ENCODE measurements around the gene PLAGL1.

PLAGL1 gene

GRCh38 chr6:143939364-143939763 is 68.7 kb downstream of the PLAGL1 start:
- Histone ChIP-seq H3K27ac (no peak overlapping the region), H3K36me3 (peaks cover 7% of the 10 kb centered on the region), H3K9me3 (no peaks in the 10 kb centered on the region), H3K27me3 (no peaks in the 10 kb centered on the region), H3K4me1 (ENCODE audit: control insufficient read depth in 1 of 2, insufficient read depth in 1 of 2, low read depth in 1 of 2, low read length in 1 of 2) (peaks cover 0 to 4% of the 10 kb centered on the region in 2 experiments), H3K4me3 (ENCODE audit: low read depth in 1 of 2, low read length in 1 of 2) (no peak overlapping the region)
- no peak for TF ChIP-seq CTCF (IDR thresholded peaks at IDR 0.05)

GRCh38 chr6:143937668-143937970 is 70.4 kb downstream of the PLAGL1 start:
- TF ChIP-seq CTCF (IDR thresholded peaks at IDR 0.05), result no peak
- Histone ChIP-seq H3K36me3 (peaks cover 7% of the 10 kb centered on the region), H3K27ac (no peak overlapping the region), H3K27me3 (no peaks in the 10 kb centered on the region), H3K9me3 (no peaks in the 10 kb centered on the region), H3K4me3 (ENCODE audit: low read depth in 1 of 2, low read length in 1 of 2) (no peak overlapping the region), H3K4me1 (ENCODE audit: control insufficient read depth in 1 of 2, insufficient read depth in 1 of 2, low read depth in 1 of 2, low read length in 1 of 2) (peaks cover 0 to 4% of the 10 kb centered on the region in 2 experiments)

DNA sequence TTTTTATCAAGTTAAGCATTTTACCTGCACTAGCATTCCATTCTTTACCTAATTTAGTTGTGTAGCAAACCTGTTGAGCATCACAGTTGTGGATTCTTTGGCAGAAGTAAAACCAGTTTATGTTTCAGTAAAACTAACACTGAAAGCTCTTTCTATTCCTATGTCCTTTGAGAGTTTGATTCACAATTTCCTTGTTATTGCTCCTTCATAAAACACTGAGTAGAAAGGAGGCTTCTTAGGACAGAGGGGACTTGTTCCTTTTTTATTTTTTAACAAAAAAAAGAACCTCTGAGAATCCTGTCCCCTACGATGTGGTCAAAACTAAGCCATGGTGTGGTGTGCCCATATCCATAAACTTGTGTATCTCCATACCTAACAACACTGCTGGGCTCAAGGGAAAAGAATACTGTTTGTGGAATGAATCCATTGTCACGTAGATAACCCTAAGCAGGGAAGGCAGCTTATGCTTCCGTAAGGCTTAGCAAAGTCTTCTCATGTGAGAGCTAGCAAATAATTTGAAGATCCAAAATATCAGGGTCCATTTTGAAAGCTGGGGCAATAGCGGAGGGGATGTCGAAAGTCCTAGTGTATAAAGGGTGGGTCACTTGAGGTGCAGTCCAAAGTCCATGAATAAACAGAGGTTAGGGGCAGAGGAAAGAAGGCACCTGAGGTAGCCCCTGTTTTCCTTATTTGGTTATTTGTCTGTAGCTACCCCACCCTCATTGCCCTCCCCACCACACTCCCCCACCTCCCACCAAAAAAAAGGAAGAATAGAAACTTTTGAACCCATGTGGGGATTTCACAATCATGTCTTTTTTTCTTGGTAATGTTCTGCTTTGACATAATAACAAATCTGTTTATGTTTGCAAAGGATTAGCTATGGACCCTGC is 71.0 kb downstream of the PLAGL1 start:
- no peaks in the 10 kb centered on the region for H3K27me3 ChIP-seq
- no peak overlapping the region for H3K4me3 ChIP-seq (ENCODE audit: low read depth in 1 of 2, low read length in 1 of 2)
- no peaks in the 10 kb centered on the region for H3K9me3 ChIP-seq
- TF ChIP-seq CTCF (IDR thresholded peaks at IDR 0.05), result no peak
- peaks cover 7% of the 10 kb centered on the region for H3K36me3 ChIP-seq
- H3K4me1 ChIP-seq (ENCODE audit: control insufficient read depth in 1 of 2, insufficient read depth in 1 of 2, low read depth in 1 of 2, low read length in 1 of 2), result peaks cover 0 to 4% of the 10 kb centered on the region in 2 experiments
- no peak overlapping the region for H3K27ac ChIP-seq

DNA sequence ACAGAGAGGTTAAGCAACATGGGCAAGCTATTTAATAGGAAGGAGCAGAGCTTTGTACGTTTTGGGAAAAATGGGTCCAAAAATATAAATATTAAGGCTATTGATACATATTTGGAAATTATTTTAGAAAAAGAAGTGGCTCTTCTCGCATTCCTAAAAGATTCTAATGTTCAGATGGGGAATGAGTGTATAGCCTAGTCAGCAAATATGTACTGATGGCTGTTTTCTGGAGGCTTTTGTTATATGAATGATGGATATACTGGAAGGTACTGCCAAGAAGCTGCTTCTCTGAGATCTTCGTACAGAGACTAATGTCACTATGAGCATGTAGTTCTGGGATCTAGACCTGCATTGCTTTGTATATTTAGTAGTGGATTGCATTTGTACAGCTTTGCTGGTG is 71.7 kb downstream of the PLAGL1 start:
- no peak for TF ChIP-seq CTCF (IDR thresholded peaks at IDR 0.05)
- H3K27ac ChIP-seq, result no peak overlapping the region
- no peaks in the 10 kb centered on the region for H3K9me3 ChIP-seq
- no peak overlapping the region for H3K4me3 ChIP-seq (ENCODE audit: low read depth in 1 of 2, low read length in 1 of 2)
- peaks cover 1% of the 10 kb centered on the region for H3K36me3 ChIP-seq
- no peaks in the 10 kb centered on the region for H3K27me3 ChIP-seq
- H3K4me1 ChIP-seq (ENCODE audit: control insufficient read depth in 1 of 2, insufficient read depth in 1 of 2, low read depth in 1 of 2, low read length in 1 of 2), result peaks cover 0 to 4% of the 10 kb centered on the region in 2 experiments

DNA sequence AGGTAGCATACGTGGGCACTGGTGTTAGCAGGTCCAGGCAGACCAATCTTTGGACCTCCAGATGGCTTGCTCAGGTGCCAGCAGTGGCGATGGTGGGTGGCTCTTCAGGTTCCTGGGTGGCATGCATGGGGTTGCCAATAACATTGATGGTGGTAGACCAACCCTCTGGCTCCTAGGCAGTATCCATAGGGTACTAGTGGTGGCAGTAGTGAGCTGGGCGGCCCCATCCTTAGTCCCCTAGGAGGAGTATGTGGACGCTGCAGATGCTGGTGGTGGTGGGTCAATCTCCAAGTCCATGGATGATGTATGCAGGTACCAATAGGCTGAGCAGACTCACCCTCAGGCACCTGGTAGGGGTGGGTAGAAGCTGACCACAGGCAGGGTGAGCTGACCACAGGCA is 73.2 kb downstream of the PLAGL1 start:
- Histone ChIP-seq H3K36me3 (no peaks in the 10 kb centered on the region), H3K4me1 (ENCODE audit: control insufficient read depth in 1 of 2, insufficient read depth in 1 of 2, low read depth in 1 of 2, low read length in 1 of 2) (peaks cover 0 to 4% of the 10 kb centered on the region in 2 experiments), H3K27me3 (no peaks in the 10 kb centered on the region), H3K4me3 (ENCODE audit: low read depth in 1 of 2, low read length in 1 of 2) (no peak overlapping the region), H3K9me3 (no peaks in the 10 kb centered on the region), H3K27ac (no peak overlapping the region)
- TF ChIP-seq CTCF (IDR thresholded peaks at IDR 0.05), result no peak
